Stimulated activated naive CD8-positive, alpha-beta T cell treated with anti-CD3 and anti-CD28 coated beads, Interleukin-15, Interleukin-2, amounts not matched to agents 100 ng/mL and 50 ng/mL, for 24 hours (primary cell): ENCODE measurements around the gene POU3F2.

Source experiments
- H3K27ac Mint-ChIP-seq: one replicate; pipeline ENCODE4 v1.8.0; 2021; ENCODE audit warnings: mild to moderate bottlenecking, mixed read lengths
- H3K27me3 Mint-ChIP-seq: one replicate; pipeline ENCODE4 v1.8.0; 2021; ENCODE audit warnings: mixed read lengths
- H3K36me3 Mint-ChIP-seq: one replicate; pipeline ENCODE4 v1.8.0; 2021; ENCODE audit warnings: low read depth, mixed read lengths
- H3K4me1 Mint-ChIP-seq: one replicate; pipeline ENCODE4 v1.8.0; 2021; ENCODE audit warnings: low read depth, mixed read lengths
- H3K4me3 Mint-ChIP-seq: one replicate; pipeline ENCODE4 v1.8.0; 2021; ENCODE audit warnings: mild to moderate bottlenecking, mixed read lengths
- H3K9me3 Mint-ChIP-seq: one replicate; pipeline ENCODE4 v1.8.0; 2021; ENCODE audit warnings: mixed read lengths

Gene POU3F2

GRCh38 chr6:98847416-98847778 lies 13.0 kb downstream of the POU3F2 start:
- H3K4me1 Mint-ChIP-seq, result peaks cover 25% of the 10 kb centered on the region
- no peak overlapping the region for H3K4me3 Mint-ChIP-seq
- no peaks in the 10 kb centered on the region for H3K9me3 Mint-ChIP-seq
- H3K36me3 Mint-ChIP-seq, result peaks cover 4% of the 10 kb centered on the region
- H3K27me3 Mint-ChIP-seq, result peaks cover 67% of the 10 kb centered on the region
- H3K27ac Mint-ChIP-seq, result no peak overlapping the region

DNA sequence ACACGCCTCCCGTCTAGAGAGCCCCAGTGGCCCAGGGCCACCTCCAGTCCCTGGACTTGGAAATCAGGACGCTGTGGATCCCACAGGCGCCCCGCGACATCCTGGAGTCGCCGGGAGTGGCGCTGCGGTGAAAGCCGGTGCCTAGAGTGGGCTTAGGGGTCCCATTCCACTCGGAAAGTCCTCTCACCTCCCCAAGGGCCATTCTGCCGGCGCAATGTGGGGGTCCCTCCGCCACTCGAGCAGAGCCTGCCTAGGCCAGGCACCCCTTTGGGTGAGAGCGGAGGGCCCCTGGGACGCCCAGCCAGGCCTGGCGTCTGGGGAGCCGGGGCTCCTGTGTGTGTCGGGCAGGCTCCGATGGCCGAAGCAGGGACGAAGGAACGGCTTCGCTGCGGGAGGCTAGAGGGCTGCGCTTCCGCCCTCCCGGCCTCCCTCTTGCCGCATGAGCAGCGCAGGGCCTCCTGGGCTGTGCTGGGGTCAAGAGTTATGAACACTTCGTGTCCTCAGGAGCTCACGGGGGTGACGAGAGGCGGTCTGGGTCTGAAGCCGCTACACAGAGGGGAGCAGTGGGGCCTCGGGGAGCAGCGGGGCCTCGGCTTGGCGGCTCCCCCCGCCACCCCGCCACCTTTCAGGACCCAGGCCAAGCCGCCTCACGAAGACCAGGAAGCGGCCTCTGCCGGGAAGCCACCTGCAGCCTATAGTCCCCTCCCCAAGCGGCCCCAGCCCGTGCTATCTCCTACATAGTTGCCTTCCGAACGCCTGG lies 13.6 kb downstream of the POU3F2 start:
- peaks cover 25% of the 10 kb centered on the region for H3K4me1 Mint-ChIP-seq
- no peak overlapping the region for H3K4me3 Mint-ChIP-seq

GRCh38 chr6:98848539-98849242 lies 14.3 kb downstream of the POU3F2 start:
- Mint-ChIP-seq H3K27me3 (peaks cover 58% of the 10 kb centered on the region), H3K27ac (no peak overlapping the region), H3K9me3 (no peaks in the 10 kb centered on the region), H3K4me1 (peaks cover 25% of the 10 kb centered on the region), H3K36me3 (peaks cover 4% of the 10 kb centered on the region), H3K4me3 (no peak overlapping the region)

More for the DNA sequence above, 13.6 kb downstream of the POU3F2 start:
- Mint-ChIP-seq H3K27me3 (peaks cover 64% of the 10 kb centered on the region), H3K9me3 (no peaks in the 10 kb centered on the region), H3K36me3 (peaks cover 4% of the 10 kb centered on the region), H3K27ac (no peak overlapping the region)

GRCh38 chr6:98864497-98864896 lies 30.1 kb downstream of the POU3F2 start:
- no peak overlapping the region for H3K4me3 Mint-ChIP-seq
- peaks cover 29% of the 10 kb centered on the region for H3K36me3 Mint-ChIP-seq
- no peaks in the 10 kb centered on the region for H3K9me3 Mint-ChIP-seq
- no peaks in the 10 kb centered on the region for H3K4me1 Mint-ChIP-seq
- H3K27me3 Mint-ChIP-seq, result no peaks in the 10 kb centered on the region
- no peak overlapping the region for H3K27ac Mint-ChIP-seq

DNA sequence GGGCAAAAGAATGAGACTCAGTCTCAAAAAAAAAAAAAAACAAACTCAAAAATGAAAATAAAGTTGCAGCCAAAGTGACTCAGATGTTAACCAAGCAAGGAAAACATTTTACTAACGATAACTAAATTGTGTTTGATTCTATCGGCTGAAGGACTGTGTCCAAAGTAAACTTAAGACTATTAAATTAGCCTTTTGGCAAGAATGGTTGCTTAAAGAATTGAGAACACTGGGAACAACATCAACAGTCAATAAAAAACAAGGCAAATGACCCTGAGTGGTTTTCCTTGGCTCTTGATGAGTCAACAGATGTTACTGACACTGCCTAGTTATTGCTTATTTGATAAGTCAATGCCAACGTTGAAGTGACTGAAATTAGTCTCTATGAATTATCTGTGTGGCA lies 36.7 kb downstream of the POU3F2 start:
- no peaks in the 10 kb centered on the region for H3K9me3 Mint-ChIP-seq
- no peak overlapping the region for H3K27ac Mint-ChIP-seq
- H3K36me3 Mint-ChIP-seq, result peaks cover 57% of the 10 kb centered on the region
- no peaks in the 10 kb centered on the region for H3K4me1 Mint-ChIP-seq
- no peaks in the 10 kb centered on the region for H3K27me3 Mint-ChIP-seq
- no peak overlapping the region for H3K4me3 Mint-ChIP-seq

DNA sequence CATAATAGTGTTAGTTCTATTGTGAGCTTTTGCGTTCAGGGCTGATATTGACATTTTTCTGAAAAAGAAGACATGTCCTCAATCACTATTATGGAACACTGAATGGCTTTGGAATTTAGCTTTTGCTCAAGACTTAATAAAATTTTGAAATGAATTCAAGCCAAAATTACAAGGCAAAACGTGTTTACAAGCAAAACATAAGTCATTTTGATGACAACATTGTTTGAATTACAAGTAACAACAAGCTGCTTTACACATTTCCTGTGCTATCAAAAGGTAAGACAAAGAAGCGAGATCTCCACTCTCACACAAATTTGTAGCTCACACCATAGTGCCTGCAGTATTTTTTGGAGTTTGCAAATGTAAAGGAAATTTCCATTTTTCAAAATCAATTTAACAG lies 37.4 kb downstream of the POU3F2 start:
- Mint-ChIP-seq H3K27me3 (no peaks in the 10 kb centered on the region), H3K4me3 (no peak overlapping the region), H3K27ac (no peak overlapping the region), H3K9me3 (no peaks in the 10 kb centered on the region), H3K36me3 (peaks cover 59% of the 10 kb centered on the region), H3K4me1 (no peaks in the 10 kb centered on the region)

DNA sequence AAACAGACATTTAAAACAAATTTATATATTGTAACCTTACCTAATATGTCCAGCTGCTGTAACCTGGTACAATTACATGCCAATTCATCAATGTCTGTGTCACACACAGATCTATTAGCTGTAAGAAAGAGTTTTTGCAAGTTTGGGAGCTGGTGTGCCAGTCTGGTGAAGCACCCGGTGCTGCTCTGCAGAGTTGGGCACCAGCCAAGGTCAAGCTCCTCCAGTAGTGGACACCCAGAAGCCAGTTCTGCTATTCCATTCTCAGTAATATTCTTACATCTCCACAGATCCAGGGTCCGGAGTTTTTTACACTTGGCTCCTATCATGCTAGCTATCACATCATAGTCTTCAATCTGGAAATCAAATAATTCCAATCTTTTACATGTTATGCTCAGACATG lies 41.0 kb downstream of the POU3F2 start:
- peaks cover 51% of the 10 kb centered on the region for H3K36me3 Mint-ChIP-seq
- no peaks in the 10 kb centered on the region for H3K27me3 Mint-ChIP-seq
- H3K4me3 Mint-ChIP-seq, result no peak overlapping the region
- H3K27ac Mint-ChIP-seq, result no peak overlapping the region
- H3K4me1 Mint-ChIP-seq, result peaks cover 3% of the 10 kb centered on the region
- H3K9me3 Mint-ChIP-seq, result no peaks in the 10 kb centered on the region

DNA sequence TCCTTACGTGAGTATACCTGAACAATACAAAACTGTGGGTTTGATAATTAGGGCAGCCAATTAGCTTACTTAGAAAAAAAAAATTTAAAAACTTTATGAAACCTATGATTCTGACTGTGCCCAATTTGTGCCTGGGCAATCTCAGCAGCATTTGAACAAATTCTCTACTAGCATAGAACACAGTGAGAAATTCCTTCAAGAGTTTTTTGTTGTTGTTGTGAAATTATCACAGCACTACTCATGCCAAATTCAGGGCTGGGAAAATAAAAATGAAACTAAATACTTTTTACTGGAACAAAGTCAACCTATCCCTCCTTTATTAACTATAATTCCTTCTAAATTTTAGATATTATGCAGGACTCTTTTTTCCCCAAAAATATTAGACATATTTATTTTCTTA lies 42.9 kb downstream of the POU3F2 start:
- Mint-ChIP-seq H3K27me3 (no peaks in the 10 kb centered on the region), H3K4me3 (no peak overlapping the region), H3K27ac (no peak overlapping the region), H3K9me3 (no peaks in the 10 kb centered on the region), H3K36me3 (peaks cover 43% of the 10 kb centered on the region), H3K4me1 (peaks cover 9% of the 10 kb centered on the region)

DNA sequence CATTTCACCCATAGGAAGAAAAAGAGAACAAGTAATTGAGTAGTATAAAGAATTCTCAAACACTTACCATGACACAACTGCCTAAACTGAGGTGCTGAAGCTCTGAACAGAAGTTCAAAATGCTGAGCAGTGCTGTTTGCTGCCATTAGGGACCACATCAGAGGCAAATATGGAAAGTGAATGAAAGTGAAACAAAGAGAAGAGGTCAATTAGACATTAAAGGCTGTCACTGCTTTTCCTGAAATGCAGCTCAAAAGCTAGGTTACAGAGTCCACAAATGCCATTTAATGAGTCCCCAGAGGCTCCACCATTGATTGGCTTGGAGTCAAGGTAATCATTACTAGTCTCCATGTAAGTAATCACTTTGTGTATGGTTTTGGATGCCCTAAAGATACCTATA lies 46.1 kb downstream of the POU3F2 start:
- H3K4me1 Mint-ChIP-seq, result peaks cover 9% of the 10 kb centered on the region
- H3K4me3 Mint-ChIP-seq, result no peak overlapping the region
- peaks cover 38% of the 10 kb centered on the region for H3K36me3 Mint-ChIP-seq
- H3K9me3 Mint-ChIP-seq, result no peaks in the 10 kb centered on the region
- no peaks in the 10 kb centered on the region for H3K27me3 Mint-ChIP-seq
- peak overlapping the region; percentile 4 for H3K27ac Mint-ChIP-seq

DNA sequence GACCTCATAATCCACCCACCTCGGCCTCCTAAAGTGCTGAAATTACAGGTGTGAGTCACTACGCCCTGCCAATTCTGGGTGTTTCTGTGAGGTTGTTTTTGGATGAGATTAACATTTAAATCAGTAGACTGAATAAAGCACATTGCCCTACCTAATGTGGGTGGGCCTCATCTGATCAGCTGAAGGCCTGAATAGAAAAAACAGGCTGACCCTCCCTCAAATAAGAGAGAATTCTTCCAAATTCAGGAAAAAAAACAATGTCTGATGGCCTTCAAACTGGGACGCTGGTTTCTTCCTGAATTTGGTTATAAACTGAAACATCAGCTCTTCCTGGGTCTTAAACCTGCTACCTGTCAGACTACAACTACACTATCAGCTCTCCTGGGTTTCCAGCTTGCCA lies 51.0 kb downstream of the POU3F2 start:
- Mint-ChIP-seq H3K4me1 (peaks cover 6% of the 10 kb centered on the region), H3K9me3 (no peaks in the 10 kb centered on the region), H3K27me3 (no peaks in the 10 kb centered on the region), H3K36me3 (peaks cover 50% of the 10 kb centered on the region), H3K4me3 (no peak overlapping the region), H3K27ac (no peak overlapping the region)

GRCh38 chr6:98887650-98888049 lies 53.3 kb downstream of the POU3F2 start:
- Mint-ChIP-seq H3K36me3 (peaks cover 53% of the 10 kb centered on the region), H3K9me3 (no peaks in the 10 kb centered on the region), H3K27ac (no peak overlapping the region), H3K4me3 (no peak overlapping the region), H3K27me3 (no peaks in the 10 kb centered on the region), H3K4me1 (no peaks in the 10 kb centered on the region)
